ENCODE measurements around the gene PCDHA5. TPM values are rescaled to one million over a fixed set of nuclear protein-coding genes. Genes with fewer than 3 reads are reported as not detected.
"Not testable (repeated sequence)": the region's sequence is repeated elsewhere in the genome, so short reads cannot be mapped to it uniquely, and the experiment has no call there.

The PCDHA5 gene
- total RNA-seq, 4 donors from 2014 or later, result 0.09 to 0.19 (median 0.15) TPM; not detected in 1

- TF ChIP-seq CTCF (IDR thresholded peaks at IDR 0.05) (no peak), POLR2A (IDR thresholded peaks at IDR 0.05) (no peak)
- WGBS, 2 donors, result 67 to 68% methylated on average over 34 of the region's 87 CpGs
Measured at GRCh38 chr5:140842798-140843733, 21.7 kb downstream of the PCDHA5 start.

GRCh38 chr5:140848139-140849102 is 27.0 kb downstream of the PCDHA5 start, which contains the start of gene PCDHA9:
Gene PCDHA9, plus strand, starts transcription at chr5:140848382. Its CDS starts 114 bp downstream, at chr5:140848496.
- H3K4me1 ChIP-seq; intact Hi-C loops (cut with DNase I); H3K4me3 ChIP-seq; DNase-seq; H3K36me3 ChIP-seq; H3K27ac ChIP-seq: not testable (repeated sequence)
- H3K27me3 ChIP-seq, result peaks cover 0 to 43% (median 0%) of the 10 kb centered on the region in 4 donors
- 23 to 27% methylated on average over 8 to 10 of the region's 48 CpGs for WGBS, 2 donors
- H3K9me3 ChIP-seq, result peaks cover 0 to 30% (median 24%) of the 10 kb centered on the region in 3 donors

More at GRCh38 chr5:140842798-140843733, 21.7 kb downstream of the PCDHA5 start:
- Histone ChIP-seq H3K9me3 (peaks cover 0 to 34% (median 16%) of the 10 kb centered on the region in 3 donors), H3K36me3 (no peaks in the 10 kb centered on the region), H3K4me1 (no peaks in the 10 kb centered on the region), H3K4me3 (no peak overlapping the region), H3K27ac (no peak overlapping the region), H3K27me3 (peaks cover 0 to 28% (median 0%) of the 10 kb centered on the region in 4 donors)
- DNase-seq, result no peak
- intact Hi-C loops (cut with DNase I), result no loop called here

GRCh38 chr5:140849831-140850634 is 28.6 kb downstream of the PCDHA5 start:
- H3K4me1 ChIP-seq; H3K36me3 ChIP-seq; DNase-seq; H3K27ac ChIP-seq; intact Hi-C loops (cut with DNase I); H3K4me3 ChIP-seq: not testable (repeated sequence)
- 65 to 72% methylated on average over 20 to 57 of the region's 101 CpGs for WGBS, 2 donors
- Histone ChIP-seq H3K9me3 (peaks cover 0 to 33% (median 23%) of the 10 kb centered on the region in 3 donors), H3K27me3 (peaks cover 0 to 44% (median 0%) of the 10 kb centered on the region in 4 donors)

GRCh38 chr5:140855772-140856674 is 34.6 kb downstream of the PCDHA5 start, which contains the start of gene PCDHA10:
Gene PCDHA10, plus strand, starts transcription at chr5:140855897. Its CDS starts 152 bp downstream, at chr5:140856049.
- Histone ChIP-seq H3K27me3 (peaks cover 0 to 40% (median 0%) of the 10 kb centered on the region in 4 donors), H3K4me1 (no peaks in the 10 kb centered on the region), H3K36me3 (no peaks in the 10 kb centered on the region), H3K9me3 (peaks cover 0 to 40% (median 24%) of the 10 kb centered on the region in 3 donors), H3K4me3 (peak within 1 kb of the TSS in 1 of 4 donors; percentile 24), H3K27ac (no peak within 1 kb of the TSS)
- 26 to 40% methylated on average over 31 to 38 of the region's 44 CpGs for WGBS, 2 donors
- TF ChIP-seq CTCF (IDR thresholded peaks at IDR 0.05), result no peak
- TF ChIP-seq POLR2A (IDR thresholded peaks at IDR 0.05), result no peak
- DNase-seq, result no peak
- intact Hi-C loops (cut with DNase I), result no loop called here
